Central memory CD4-positive, alpha-beta T cell (primary cell): ENCODE measurements around the gene SUGCT.
"Not testable (repeated sequence)": the region's sequence is repeated elsewhere in the genome, so short reads cannot be mapped to it uniquely, and the experiment has no call there.

Source experiments
- DNase-seq: peaks from one replicate; pipeline ENCODE4 v3.0.0; 2022

SUGCT gene

DNA sequence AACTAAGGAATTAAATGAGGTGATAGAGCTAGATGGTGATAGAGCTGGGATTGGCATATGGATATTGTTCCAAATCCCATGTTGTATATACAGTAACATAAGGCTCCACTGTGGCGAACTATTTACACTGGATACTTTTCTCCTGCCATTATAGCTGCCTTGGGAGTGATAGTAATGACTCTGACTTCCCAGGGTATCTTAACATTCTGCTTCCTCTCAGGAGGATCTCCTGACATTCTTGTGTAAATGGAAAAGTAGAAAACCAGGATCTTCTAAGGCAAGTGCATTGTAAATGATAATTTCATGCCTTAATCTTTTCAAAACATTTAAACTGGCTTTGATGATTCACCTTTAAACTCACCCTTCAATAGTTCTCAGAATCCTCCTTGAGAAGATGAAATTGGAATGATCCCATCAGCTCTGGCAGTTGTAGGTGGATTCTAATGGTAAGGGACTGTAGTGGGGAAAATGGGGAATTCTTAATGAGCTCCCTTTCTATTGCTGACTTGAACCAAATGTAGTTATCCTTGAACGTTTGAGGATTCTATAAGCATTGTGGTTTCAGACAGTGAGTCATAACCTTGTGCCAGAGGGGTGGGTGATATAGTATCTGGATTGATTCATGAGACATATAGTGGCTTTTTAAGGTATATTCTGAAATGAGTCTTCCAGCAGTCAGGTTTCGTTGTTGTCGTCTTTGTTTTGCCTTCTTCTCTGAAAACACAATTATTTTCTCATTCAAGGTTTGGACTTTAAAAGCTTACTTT is 450.0 kb downstream of the SUGCT start:
- no peak for DNase-seq

DNA sequence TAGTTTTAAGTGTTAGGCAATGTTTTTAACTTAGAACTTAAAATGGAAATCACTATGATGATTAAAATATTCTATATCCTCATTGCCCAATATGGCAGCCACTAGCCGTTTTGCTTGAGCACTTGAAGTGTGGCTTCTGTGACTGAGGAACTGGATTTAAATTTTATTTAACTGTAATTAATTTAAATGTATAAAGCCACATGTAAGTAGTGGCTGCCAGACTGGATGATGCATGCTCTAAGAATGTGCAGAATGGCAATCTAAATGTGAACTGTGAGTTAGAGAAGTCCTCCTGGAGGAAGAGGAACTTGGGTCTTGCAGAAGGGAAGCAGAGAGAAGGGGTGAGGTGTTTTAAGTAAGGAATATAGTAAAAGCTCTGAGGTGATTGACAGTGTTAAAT is 451.4 kb downstream of the SUGCT start:
- no peak for DNase-seq

DNA sequence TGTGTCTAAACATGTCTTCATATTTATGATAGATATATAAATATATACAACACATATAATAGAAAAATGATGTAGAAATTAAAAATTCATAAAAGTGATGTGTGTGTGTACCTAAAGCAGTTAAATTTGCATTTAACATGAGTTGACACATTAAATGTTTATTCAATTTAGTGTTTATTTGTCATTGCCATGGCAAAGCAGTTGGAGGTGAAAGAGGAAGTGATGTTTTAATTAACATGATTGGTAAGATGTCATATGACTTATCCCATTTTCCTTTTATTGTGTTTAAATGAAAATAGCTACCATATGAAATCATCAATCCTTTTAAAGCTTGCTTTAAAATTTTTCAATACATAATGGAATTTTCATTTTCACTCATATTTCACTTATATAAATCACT is 452.6 kb downstream of the SUGCT start:
- DNase-seq = no peak

DNA sequence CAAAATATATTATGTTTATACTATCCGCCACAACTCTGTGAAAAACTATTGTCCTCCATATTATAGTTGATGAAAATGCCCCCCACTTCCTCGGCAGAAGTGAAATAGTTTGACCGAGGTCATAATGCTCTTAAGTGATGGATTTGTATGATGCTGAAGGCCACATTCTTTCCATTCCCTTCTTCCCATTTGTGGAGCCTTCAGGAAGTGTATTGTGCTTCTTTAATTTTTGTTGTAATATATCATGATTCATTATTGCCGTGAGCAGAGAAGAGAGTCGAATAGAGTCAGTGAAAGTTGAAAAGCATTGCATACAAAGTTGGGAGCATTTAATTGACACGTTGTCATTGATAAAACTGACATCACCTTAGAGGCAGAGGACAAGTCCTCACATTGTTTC is 460.3 kb downstream of the SUGCT start:
- no peak for DNase-seq

DNA sequence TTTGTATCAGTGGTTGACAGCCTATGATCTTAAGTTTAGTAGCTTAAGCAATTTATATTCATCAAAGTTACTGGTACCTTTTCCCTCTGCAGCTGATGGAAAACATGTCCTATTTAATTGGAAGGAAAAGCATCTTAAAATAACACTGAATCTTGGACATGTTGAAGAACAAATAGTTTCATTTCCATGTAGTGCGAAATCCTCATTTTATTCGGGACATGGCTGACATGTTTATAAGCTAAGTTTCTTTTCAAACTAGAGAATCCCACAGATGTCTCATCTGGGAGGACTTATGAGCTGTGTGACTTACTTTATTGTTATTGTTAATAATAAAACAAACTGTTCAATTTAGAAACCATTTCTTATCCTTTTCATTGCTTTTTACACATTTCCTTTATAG is 461.0 kb downstream of the SUGCT start:
- no peak for DNase-seq

DNA sequence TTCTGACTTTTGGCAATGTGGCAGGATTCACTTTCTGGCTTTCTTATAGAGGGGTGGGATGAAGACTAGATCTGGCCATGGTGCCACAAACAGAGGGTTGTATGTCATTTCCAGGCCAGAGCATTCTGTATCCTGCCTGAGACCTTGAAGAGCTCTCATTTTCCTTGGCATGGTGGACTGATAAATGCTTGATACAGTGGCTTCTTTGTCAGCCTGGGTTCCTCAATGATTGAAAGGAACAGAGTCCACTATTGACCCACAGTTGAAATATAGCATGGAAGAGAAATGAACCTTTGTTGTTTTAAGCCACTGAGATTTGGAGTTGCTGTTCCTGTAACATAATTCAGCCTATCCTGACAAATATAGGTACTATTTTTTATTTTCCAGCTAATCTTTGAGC is 462.7 kb downstream of the SUGCT start:
- DNase-seq = no peak

DNA sequence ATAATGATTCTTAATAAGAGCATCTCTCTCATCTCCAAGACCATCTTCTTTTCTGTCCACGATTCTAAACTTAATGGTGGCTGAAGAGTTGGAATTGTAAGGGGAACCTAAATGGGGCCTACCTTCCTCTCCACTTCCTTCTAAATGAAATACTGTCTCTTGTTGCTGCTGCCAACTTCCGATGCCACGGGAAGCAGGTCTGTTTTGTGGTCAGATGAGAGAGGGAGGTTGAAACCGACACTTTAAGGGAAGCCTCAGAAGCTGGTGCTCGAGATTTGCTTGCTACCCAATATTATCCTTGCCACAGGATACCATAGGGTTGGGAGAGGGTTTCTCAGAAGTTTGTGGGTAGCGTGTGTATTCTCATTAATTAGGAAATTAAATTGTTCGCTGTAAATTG is 464.1 kb downstream of the SUGCT start:
- DNase-seq = no peak

DNA sequence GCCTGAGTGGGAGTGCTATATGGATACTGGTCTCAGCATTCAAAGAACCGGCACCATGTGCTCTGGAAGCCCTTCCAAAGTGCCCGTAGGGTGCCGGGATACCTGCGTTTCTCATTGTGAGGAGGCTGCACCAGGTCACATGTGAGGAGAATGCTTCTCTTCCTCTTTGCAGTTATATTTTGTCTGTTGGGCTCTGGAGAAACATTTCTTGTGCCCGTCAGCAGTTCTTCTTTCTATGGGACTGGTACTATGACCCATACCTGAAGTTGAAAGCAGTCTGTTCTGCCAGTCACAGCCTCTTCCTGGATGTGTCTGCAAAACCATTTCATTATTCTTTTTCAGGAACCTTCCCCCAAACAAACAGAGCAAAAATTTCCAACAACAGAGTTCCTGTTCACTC is 465.0 kb downstream of the SUGCT start:
- DNase-seq = no peak

DNA sequence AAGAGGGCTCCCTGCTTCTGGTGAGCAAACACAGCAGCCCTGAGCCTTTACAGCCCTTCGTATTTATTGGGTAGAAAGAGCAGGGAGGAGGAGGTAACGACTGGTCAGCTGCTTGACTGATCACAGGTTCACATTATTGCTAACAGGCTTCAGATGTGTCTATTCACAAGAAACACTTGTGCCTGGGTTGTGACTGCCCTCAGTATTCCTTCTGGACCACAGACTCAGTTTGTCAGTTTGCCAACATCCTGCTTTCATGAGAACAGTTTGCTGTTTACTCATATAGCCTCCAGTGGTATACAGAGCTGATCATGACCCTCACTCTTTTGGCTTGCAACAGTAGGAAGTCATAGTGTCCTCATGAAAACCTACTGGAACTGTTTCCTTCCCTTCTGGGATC is 467.5 kb downstream of the SUGCT start:
- not testable (repeated sequence) for DNase-seq

DNA sequence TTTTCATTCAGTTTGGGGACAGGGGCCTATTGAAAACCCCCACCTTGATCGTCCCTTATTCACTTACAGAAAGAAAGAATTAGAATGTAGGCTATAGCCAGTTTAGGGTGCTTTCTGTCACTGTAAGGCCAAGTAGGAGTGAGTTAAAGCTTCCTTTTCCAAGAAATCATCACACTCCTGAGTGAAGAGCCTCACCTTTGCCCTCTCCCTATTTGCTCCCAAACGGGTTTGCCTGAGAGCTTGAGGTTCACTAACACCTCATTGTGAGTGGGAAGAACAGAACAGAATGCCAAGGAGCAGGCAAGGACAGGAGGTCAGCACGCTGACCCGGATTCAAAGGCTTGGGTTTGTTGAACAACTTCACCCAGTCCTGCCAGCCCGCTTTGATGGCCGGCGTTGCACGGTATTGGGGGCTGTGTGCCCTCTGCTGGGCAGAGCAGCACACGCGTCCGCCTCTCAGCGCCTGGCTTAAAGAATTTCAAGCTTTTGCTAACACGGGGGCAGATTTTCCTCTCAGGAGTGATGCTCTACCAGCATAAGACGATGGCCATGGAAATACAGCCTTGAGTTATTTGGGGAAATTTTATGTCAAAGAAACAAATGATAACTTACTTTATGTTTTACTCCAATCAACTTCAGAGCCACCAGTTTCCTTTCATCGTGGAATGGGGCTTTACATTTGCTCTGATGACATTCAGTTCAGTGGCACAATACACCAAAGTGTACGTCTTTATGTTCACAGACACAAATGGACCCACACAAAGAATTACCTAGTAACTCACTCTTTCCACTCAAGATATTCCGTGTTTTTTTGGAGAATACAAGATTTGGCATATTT is 470.0 kb downstream of the SUGCT start:
- DNase-seq = no peak

DNA sequence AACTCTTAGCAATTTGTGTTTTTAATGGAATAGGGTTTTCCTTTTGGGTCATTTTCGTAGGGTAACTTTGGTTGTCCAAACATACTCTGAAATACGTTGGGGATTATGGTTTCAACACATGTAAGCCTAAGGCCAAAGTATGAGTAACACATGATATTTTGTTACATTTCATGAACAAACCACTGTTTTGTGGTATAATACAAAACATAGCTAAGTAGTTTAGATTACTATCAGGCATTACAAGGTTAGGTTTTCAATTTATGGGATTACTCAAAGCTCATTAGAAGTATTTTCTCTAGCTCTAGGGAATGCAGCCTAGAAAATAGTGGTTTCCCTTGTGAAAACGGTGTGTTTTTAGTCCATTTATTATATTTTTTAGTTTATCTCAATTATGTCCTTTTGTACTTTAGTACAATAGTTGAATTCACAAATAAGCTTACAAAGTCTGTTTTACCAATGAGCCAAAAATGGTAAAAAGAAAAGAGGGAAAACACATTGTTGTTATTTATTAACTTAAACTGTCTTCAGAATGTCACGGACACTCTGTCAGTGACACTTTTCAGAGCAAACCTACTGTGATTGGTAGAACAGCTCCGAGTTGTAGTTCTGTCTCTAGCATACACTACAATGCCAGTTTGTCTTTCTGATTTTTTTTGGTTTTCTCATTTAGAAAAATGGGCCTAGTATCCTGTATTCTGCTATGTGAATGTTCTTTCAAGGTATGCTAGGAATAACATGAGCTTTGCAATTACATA is 473.7 kb downstream of the SUGCT start:
- no peak for DNase-seq

DNA sequence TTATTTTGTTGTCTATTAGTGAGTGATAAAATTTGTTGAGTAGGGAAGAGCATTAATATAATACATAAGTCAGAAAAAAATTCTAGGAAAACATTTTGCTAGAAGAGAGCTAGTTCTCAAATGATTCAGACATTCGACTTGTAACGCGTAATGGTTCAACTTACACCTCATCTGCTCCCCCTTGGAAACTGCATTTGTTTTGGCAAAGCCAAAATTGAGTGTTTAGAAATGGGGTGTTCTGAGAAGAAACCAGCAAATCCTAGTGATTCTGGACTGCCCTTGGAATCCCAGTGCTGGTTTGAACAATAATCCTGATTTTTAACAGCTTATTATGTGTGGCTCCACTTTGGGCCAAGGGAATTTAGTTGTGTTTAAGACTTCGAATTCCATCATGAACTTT is 475.7 kb downstream of the SUGCT start:
- no peak for DNase-seq

DNA sequence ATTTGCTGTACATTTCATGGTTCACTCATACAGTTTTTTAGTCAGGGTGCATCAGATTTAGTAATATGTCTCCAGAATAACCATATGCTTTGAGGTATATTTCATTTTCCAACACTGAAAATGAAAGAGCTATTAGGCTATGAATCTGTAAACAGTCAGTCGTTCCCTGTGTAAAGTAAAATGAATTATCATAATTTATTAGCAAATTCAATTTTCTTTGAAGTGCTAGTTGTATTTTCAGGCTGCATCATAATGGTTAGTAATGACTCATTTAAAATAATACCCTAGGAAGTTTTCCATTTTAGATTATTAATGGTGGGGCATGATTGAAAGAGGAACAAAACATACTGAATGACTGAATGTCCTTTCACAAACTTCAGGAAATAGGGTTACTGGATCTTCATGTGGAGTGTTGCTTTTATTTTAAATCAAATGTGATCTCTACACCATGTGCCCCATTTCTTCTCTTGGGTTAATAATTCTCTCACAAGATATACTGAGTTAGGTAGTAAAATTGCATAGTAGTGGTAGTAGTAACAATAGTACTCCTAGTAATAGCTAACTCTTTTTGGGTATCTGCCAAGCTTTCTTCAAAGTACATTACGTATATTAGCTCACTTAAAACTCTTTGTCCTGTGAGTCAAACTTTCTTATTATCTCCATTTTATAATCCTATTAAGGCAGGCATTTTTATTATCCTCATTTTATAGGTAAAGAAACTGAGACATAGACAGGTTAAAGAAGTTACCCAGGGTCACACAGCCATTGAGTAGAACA is 476.5 kb downstream of the SUGCT start:
- no peak for DNase-seq

DNA sequence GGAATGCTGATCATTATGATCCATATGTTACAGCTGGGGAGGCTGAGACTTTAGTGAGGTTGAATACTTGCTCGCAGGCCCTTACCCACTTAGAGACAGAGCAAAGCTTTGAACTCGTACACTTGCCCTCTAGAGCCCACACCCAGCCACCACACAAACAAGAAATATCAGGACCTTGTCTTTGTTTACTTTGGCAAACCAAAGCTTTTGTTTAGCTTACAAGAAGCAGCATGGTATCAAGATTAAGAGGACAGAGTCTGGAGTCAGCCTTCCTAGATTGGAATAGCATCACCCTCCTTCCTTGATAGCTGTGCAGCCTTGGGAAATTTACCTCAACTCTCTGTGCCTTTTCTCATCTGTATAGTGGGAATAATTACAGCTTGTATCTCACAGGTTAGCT is 477.5 kb downstream of the SUGCT start:
- DNase-seq = no peak

DNA sequence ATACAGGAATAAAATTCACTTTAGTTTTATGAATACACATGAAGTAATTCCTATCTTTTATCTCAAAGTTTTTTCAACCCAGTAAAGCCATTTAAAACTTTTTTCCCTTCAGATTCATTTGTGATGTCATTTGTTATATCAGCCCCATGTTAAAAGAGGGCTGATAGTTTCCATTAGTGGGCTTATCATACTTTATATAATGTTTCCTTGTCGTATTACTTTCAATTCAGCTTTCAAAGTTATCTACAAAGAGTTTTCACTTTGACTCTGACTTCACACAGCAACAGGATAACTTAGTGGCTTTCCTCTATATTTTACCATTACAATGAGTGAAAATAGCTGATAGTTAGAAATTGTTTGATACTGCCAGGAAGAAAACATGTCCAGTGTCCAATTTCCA is 484.8 kb downstream of the SUGCT start:
- no peak for DNase-seq

DNA sequence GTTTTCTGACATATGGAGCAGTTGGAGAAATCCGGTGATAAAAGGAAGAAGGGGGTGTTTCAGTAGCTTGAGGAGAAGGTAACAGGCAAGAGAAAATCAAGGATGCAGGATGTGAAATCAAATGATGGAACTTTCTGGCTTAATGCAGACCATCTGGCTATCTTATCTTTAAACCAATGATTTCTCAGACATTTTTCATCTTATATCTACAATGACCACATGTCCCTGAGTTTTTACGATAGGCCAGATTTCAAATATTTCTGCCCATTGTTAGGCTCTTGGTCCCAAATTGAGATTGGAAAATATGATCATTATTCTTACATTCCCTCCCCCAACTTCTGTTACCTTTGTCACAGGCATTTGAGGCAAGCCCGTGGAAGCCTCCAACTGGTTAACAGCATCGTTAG is 486.8 kb downstream of the SUGCT start:
- no peak for DNase-seq

DNA sequence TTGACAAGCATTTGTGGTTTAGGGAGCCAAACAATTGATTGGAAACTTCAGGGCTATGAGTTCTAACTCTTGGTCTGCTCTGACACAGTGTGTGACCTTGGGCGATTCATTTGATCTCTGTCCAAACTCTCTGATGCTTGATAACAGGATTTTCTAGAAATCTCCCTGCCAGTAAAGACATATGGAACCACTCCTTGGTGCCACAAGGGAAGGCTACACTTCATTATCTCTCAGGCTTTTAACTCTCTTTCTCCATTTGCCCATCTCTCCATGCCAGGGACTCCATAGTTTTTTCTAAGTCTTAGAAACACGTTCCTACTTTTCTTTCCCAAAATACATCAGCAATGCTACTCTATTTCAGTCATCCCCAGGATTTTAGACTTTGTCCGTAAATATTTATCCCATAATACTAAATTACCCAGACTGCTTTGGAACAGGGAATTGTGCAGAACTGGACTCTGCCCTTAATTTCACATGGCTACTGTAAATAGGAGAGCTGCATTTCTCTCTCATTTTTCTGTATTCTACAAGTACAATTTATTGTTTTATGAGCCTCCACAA is 488.2 kb downstream of the SUGCT start:
- DNase-seq = no peak

DNA sequence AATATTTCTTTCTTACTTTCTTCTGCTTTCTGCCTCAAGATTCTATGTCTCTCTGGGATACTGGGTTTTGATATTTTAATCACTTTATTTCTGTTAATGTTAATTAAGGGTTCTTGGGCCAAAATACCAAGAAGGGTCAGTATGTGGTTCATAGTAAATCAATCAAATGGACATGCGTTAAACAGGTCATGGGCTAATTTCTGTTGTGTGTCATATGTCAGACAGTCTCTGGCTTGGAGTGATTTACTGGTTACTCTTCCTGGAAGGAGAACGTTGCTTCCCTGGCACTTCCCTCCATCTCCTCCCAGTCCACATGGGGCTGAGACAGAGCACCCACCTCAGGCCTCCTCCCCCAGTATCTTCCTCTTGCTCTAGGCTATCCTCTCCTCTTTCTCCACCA is 489.1 kb downstream of the SUGCT start:
- no peak for DNase-seq

DNA sequence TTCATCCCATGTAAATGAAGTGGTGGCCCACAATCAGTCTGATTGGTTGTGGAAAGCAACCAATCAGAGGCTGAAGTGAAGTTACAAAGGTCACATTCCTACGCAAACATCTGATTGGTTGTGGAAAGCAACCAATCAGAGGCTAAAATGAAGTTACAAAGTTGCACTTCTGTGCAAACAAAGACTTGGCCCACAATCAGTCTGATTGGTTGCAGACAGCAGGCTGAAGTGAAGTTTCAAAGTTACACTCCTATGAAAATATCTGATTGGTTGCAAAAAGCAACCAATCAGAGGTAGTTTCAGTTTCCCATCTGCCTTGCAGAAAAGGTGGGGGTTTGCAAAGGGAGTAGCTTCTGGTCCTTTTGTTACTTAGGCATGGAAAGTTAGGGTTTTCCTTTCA is 492.6 kb downstream of the SUGCT start:
- not testable (repeated sequence) for DNase-seq

DNA sequence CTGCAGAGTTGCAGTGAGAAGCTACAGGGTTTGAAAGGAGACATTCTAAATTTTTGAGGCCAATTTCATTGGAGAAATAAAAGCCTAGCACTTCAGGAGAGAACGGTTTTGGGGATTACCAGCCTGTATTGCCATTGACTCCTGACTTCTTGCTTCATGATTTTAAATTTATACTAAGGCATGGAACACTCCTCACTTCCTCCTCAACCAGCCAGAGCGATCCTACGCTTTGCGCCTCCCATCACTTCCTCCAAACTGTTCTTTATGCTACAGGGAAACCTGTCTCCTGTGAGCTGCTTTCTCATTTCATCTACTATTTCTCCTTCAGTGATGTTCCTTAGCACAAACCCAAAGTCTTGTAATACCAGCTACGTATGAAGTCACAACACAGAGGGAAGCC is 495.1 kb downstream of the SUGCT start:
- DNase-seq = no peak

DNA sequence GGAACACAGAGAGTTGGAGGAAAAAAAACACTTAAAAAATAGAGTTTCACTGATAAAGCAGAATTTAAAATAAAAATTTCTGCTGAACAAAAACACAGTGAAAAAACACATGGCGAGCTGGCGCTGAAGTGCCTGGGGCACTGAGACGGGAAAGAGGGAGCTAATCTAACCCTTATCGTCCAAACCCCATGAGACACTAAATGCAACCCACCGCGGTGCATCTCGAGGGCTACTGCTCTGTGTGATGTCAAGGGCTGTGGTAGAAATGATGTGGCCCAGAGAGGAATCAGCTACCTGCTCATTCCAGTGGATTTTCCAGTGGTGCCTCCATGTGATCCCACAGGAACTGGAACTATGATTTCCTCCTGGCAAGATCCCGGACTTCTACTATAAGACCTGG is 499.3 kb downstream of the SUGCT start:
- no peak for DNase-seq

DNA sequence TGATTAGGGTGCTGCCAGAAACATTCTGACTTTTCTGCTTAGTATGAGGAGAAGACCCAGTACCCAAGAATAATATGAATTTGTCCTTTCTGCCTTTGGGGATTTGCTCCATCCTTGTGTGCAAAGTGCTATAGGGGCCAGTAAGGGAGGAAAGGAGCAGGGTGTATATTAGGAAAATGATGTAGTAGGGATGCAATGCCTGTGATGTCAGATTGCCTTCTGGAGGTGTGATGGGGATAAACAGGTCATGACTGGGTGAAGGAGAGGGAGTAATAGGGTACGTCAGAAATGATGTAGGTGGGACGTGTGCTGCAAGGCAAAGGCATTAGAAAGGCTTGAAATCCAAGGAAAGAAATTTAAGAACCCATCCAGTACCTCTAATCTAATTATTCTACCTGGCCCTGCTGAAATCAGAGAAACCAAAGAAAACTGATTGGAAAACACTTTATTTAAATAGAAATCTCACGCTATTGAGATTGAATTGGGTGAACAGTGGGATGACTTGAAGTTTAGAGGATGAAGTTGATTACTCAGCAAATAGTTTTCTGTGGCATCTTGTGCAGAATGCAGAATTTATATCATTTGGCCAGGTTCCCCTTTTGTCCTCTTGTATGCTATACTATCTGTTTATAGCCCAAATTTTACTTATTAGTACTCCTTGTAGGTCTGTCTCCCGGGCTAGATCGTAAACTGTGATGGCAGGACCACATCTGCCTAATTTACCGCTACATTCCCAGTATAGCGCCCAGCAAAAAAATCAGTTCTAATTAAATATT is 503.9 kb downstream of the SUGCT start:
- no peak for DNase-seq
